GM20431 (cell line): ENCODE results near the gene CALCOCO1.
"Not testable (repeated sequence)": the region's sequence is repeated elsewhere in the genome, so short reads cannot be mapped to it uniquely, and the experiment has no call there.

Source experiments
- in situ Hi-C: fragments of 300-500 bp; cut with MseI, MboI; formaldehyde crosslinking; loops from one replicate; pipeline ENCODE4 v1.15.0; 2020; ENCODE audit warnings: low sequenced_read_pairs; ENCODE audit not compliant: unreplicated experiment

Gene CALCOCO1

GRCh38 chr12:53727310-53728041 is at the start of gene CALCOCO1:
Gene CALCOCO1 (minus strand): TSS chr12:53727452. CDS start chr12:53725242, 2,210 bp downstream.
- in situ Hi-C loops: no loop called here

GRCh38 chr12:53776872-53777271 is 49.6 kb upstream of the CALCOCO1 start:
- in situ Hi-C loops: no loop called here

GRCh38 chr12:53775478-53776145 is 48.4 kb upstream of the CALCOCO1 start:
- in situ Hi-C loops: no loop called here

- in situ Hi-C loops: no loop called here
Measured at GRCh38 chr12:53770281-53770680, 43.0 kb upstream of the CALCOCO1 start.

GRCh38 chr12:53768976-53769375 is 41.7 kb upstream of the CALCOCO1 start:
- in situ Hi-C loops: no loop called here

- in situ Hi-C loops: no loop called here
Measured at GRCh38 chr12:53766881-53767280, 39.6 kb upstream of the CALCOCO1 start.

GRCh38 chr12:53765891-53766290 is 38.6 kb upstream of the CALCOCO1 start:
- in situ Hi-C loops: no loop called here

GRCh38 chr12:53764615-53765014 is 37.4 kb upstream of the CALCOCO1 start:
- in situ Hi-C loops: no loop called here

- in situ Hi-C loops: not testable (repeated sequence)
Measured at GRCh38 chr12:53762793-53763192, 35.5 kb upstream of the CALCOCO1 start.

- in situ Hi-C loops: no loop called here
Measured at GRCh38 chr12:53761306-53761705, 34.1 kb upstream of the CALCOCO1 start.

- in situ Hi-C loops: no loop called here
Measured at GRCh38 chr12:53759261-53759660, 32.0 kb upstream of the CALCOCO1 start.

- in situ Hi-C loops: no loop called here
Measured at GRCh38 chr12:53758730-53759103, 31.5 kb upstream of the CALCOCO1 start.

- in situ Hi-C loops: no loop called here
Measured at GRCh38 chr12:53758081-53758729, 31.0 kb upstream of the CALCOCO1 start.

GRCh38 chr12:53757101-53757770 is 30.0 kb upstream of the CALCOCO1 start:
- in situ Hi-C loops: no loop called here

- in situ Hi-C loops: no loop called here
Measured at GRCh38 chr12:53756300-53757100, 29.2 kb upstream of the CALCOCO1 start.

- in situ Hi-C loops: no loop called here
Measured at GRCh38 chr12:53755893-53756292, 28.6 kb upstream of the CALCOCO1 start.

GRCh38 chr12:53755451-53755891 is 28.2 kb upstream of the CALCOCO1 start:
- in situ Hi-C loops: no loop called here

- in situ Hi-C loops: no loop called here
Measured at GRCh38 chr12:53754633-53755264, 27.5 kb upstream of the CALCOCO1 start.

GRCh38 chr12:53754188-53754585 is 26.9 kb upstream of the CALCOCO1 start:
- in situ Hi-C loops: no loop called here
